ENCODE measurements around the gene RASGRP4. TPM values are rescaled to one million over a fixed set of nuclear protein-coding genes. Genes with fewer than 3 reads are reported as not detected.

The RASGRP4 gene
- total RNA-seq, 1 donor from 2014 or later: 7.6 TPM

Other genes with a start within 250 kb of the RASGRP4 start
- not detected for gene DPF1, start 202.0 kb downstream of the RASGRP4 start, total RNA-seq
- gene PPP1R14A, start 169.8 kb downstream of the RASGRP4 start, total RNA-seq: 113 TPM
- 231 TPM for gene SPINT2, start 161.6 kb downstream of the RASGRP4 start, total RNA-seq
- gene C19orf33, start 122.0 kb downstream of the RASGRP4 start, total RNA-seq: 63.0 TPM
- gene YIF1B, start 110.3 kb downstream of the RASGRP4 start, total RNA-seq: 37.3 TPM
- gene KCNK6, start 106.4 kb downstream of the RASGRP4 start, total RNA-seq: 13.1 TPM
- 10.6 TPM for gene CATSPERG, start 90.4 kb downstream of the RASGRP4 start, total RNA-seq
- gene PSMD8, start 51.6 kb downstream of the RASGRP4 start, total RNA-seq: 123 TPM
- not detected for gene GGN, start 38.2 kb downstream of the RASGRP4 start, total RNA-seq
- gene SPRED3, start 37.5 kb downstream of the RASGRP4 start, total RNA-seq: 1.6 TPM
- 16.2 TPM for gene FAM98C, start 23.1 kb downstream of the RASGRP4 start, total RNA-seq
- gene RYR1, start 7.5 kb upstream of the RASGRP4 start, total RNA-seq: 6.5 TPM
- gene MAP4K1, start 191.7 kb upstream of the RASGRP4 start, total RNA-seq: 12.1 TPM
- 215 TPM for gene EIF3K, start 193.0 kb upstream of the RASGRP4 start, total RNA-seq
- 565 TPM for gene ACTN4, start 221.4 kb upstream of the RASGRP4 start, total RNA-seq

All from upper lobe of right lung (tissue), 1 donor.